GM12878 (cell line): ENCODE data around the gene KCNK4.

Experiments
- CEBPB ChIP-seq, 2 experiments: fragments of 150-350 bp in 1 of 2; IDR thresholded peaks; 2 replicates each; pipeline ENCODE4 v1.6.1; 2012 to 2014; ENCODE audit warnings: low read depth in 2 of 2, low read length in 2 of 2, borderline replicate concordance in 1 of 2, inconsistent platforms in 1 of 2
- EED ChIP-seq: sonication (generic); IDR thresholded peaks from 2 replicates; pipeline ENCODE4 v1.6.1; 2016; ENCODE audit warnings: antibody characterized with exemption, low read depth
- KAT2A ChIP-seq: conservative IDR thresholded peaks from 2 replicates; pipeline ENCODE4 v1.6.1; 2011; ENCODE audit warnings: low read depth, low read length; ENCODE audit not compliant: control insufficient read depth
- MYC ChIP-seq: IDR thresholded peaks from 2 replicates; pipeline ENCODE4 v1.6.1; 2011; ENCODE audit warnings: mild to moderate bottlenecking, low read length, moderate library complexity, inconsistent platforms; ENCODE audit not compliant: insufficient read depth, insufficient replicate concordance, insufficient read length, severe bottlenecking
- POLR2A ChIP-seq: IDR thresholded peaks from 2 replicates; pipeline ENCODE4 v1.6.1; 2011; ENCODE audit warnings: low read depth, mild to moderate bottlenecking, low read length
- POLR2AphosphoS5 ChIP-seq: IDR thresholded peaks from 2 replicates; pipeline ENCODE4 v1.6.1; 2011; ENCODE audit warnings: mild to moderate bottlenecking, low read length, inconsistent platforms
- SUZ12 ChIP-seq: fragments of 200-600 bp; sonication (generic); IDR thresholded peaks from one replicate; pipeline ENCODE4 v1.6.1; 2018; ENCODE audit warnings: antibody characterized with exemption, mild to moderate bottlenecking; ENCODE audit not compliant: unreplicated experiment
- TF ChIP-seq, protein P1 (sequence below): fragments of 450-650 bp; formaldehyde crosslinking; IDR thresholded peaks from 2 replicates; pipeline ENCODE4 v1.4.0; 2022; ENCODE audit warnings: mild to moderate bottlenecking, moderate library complexity
- TF ChIP-seq, protein P2 (sequence below), 3 experiments: IDR thresholded peaks in 2 of 3; conservative IDR thresholded peaks in 1 of 3; 2 replicates each; pipeline ENCODE4 v1.5.1; 2011; ENCODE audit warnings: low read depth in 3 of 3, low read length in 3 of 3, mild to moderate bottlenecking in 3 of 3, control low read depth in 2 of 3, moderate library complexity in 2 of 3, inconsistent platforms in 1 of 3, mixed read lengths in 1 of 3; ENCODE audit not compliant: control insufficient read depth in 2 of 3, insufficient read depth in 1 of 3; ENCODE audit errors: extremely low read depth in 1 of 3
- TF ChIP-seq, protein P3 (sequence below): IDR thresholded peaks from 2 replicates; pipeline ENCODE4 v1.6.1; 2011; ENCODE audit warnings: low read depth, low read length, improper control_type of control experiment, borderline replicate concordance
- TF ChIP-seq, protein P4 (sequence below): IDR thresholded peaks from 2 replicates; pipeline ENCODE4 v1.6.1; 2011; ENCODE audit warnings: low read depth, mild to moderate bottlenecking, low read length, moderate library complexity, borderline replicate concordance; ENCODE audit errors: extremely low read depth

DNA sequence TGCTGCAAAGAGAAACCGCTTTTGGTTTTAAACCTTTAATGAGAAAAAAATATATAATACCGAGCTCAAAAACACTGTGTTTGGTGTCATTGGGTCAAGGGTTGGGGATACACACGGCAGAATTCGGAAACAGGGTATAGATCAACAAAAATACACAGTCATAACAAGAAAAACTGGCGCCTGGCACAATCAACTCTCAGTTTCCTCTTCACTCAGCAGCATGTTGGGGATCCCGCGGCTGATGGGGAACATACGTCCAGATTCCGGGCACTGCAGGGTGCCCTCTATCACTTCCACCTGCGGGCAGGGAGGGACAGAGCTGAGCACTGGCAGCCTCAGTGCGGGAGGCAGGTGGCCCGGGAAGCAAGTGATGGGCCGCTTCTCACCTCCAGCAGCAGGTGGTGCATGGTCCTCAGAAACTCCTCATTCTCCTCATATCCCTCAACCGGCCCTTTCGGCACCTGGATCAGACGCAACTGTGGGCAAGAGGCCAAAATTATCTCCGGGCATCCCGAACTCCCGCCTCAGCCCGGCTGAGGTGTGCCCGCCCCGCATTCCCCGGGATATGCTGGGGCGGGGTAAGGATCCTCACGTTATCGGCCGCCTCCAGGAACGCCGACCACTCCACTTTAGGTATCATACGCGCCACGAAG lies 25.7 kb downstream of the KCNK4 start:
- TF ChIP-seq, protein P1, sequence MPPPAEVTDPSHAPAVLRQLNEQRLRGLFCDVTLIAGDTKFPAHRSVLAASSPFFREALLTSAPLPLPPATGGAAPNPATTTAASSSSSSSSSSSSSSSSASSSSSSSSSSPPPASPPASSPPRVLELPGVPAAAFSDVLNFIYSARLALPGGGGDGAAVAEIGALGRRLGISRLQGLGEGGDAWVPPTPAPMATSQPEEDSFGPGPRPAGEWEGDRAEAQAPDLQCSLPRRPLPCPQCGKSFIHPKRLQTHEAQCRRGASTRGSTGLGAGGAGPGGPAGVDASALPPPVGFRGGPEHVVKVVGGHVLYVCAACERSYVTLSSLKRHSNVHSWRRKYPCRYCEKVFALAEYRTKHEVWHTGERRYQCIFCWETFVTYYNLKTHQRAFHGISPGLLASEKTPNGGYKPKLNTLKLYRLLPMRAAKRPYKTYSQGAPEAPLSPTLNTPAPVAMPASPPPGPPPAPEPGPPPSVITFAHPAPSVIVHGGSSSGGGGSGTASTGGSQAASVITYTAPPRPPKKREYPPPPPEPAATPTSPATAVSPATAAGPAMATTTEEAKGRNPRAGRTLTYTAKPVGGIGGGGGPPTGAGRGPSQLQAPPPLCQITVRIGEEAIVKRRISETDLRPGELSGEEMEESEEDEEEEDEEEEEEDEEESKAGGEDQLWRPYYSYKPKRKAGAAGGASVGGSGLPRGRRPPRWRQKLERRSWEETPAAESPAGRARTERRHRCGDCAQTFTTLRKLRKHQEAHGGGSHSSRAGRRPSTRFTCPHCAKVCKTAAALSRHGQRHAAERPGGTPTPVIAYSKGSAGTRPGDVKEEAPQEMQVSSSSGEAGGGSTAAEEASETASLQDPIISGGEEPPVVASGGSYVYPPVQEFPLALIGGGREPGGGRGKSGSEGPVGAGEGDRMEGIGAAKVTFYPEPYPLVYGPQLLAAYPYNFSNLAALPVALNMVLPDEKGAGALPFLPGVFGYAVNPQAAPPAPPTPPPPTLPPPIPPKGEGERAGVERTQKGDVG (CRISPR knock-in tag) = no peak
- TF ChIP-seq POLR2A (no peak), EED (no peak), CEBPB (IDR thresholded peaks at IDR 0.05; ENCODE audit: borderline replicate concordance in 1 of 2, low read depth in 2 of 2, low read length in 2 of 2) (no peak), POLR2AphosphoS5 (no peak), SUZ12 (no peak), KAT2A (no peak), MYC (no peak)
- TF ChIP-seq, protein P2, sequence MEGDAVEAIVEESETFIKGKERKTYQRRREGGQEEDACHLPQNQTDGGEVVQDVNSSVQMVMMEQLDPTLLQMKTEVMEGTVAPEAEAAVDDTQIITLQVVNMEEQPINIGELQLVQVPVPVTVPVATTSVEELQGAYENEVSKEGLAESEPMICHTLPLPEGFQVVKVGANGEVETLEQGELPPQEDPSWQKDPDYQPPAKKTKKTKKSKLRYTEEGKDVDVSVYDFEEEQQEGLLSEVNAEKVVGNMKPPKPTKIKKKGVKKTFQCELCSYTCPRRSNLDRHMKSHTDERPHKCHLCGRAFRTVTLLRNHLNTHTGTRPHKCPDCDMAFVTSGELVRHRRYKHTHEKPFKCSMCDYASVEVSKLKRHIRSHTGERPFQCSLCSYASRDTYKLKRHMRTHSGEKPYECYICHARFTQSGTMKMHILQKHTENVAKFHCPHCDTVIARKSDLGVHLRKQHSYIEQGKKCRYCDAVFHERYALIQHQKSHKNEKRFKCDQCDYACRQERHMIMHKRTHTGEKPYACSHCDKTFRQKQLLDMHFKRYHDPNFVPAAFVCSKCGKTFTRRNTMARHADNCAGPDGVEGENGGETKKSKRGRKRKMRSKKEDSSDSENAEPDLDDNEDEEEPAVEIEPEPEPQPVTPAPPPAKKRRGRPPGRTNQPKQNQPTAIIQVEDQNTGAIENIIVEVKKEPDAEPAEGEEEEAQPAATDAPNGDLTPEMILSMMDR (IDR thresholded peaks at IDR 0.05 in 2 of 3, conservative IDR thresholded peaks at IDR 0.05 in 1 of 3; ENCODE audit: control insufficient read depth in 2 of 3, extremely low read depth in 1 of 3, insufficient read depth in 1 of 3, low read depth in 3 of 3, low read length in 3 of 3) = peak; percentile 25 to 32 (median 29); a peak in 3 of 6 replicates
- TF ChIP-seq, protein P3, sequence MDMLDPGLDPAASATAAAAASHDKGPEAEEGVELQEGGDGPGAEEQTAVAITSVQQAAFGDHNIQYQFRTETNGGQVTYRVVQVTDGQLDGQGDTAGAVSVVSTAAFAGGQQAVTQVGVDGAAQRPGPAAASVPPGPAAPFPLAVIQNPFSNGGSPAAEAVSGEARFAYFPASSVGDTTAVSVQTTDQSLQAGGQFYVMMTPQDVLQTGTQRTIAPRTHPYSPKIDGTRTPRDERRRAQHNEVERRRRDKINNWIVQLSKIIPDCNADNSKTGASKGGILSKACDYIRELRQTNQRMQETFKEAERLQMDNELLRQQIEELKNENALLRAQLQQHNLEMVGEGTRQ = no peak
- TF ChIP-seq, protein P4, sequence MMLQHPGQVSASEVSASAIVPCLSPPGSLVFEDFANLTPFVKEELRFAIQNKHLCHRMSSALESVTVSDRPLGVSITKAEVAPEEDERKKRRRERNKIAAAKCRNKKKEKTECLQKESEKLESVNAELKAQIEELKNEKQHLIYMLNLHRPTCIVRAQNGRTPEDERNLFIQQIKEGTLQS = no peak
